ENCODE measurements around the gene EIF4H. TPM values are rescaled to one million over a fixed set of nuclear protein-coding genes. Genes with fewer than 3 reads are reported as not detected.
A peak's percentile ranks its signal among the peaks of the same experiment; 100 is the strongest.

EIF4H gene
- total RNA-seq, result 343 and 355 TPM in 2 replicates

- Mint-ChIP-seq H3K4me3 (peak within 1 kb of the TSS; percentile 94), H3K27me3 (ENCODE audit: insufficient read depth) (peaks cover 3% of the 10 kb centered on the region), H3K4me1 (ENCODE audit: low read depth) (peaks cover 45% of the 10 kb centered on the region), H3K27ac (peak within 1 kb of the TSS; percentile 90), H3K9me3 (no peaks in the 10 kb centered on the region), H3K36me3 (ENCODE audit: low read depth) (peaks cover 23% of the 10 kb centered on the region)
- intact Hi-C loops (cut with micrococcal nuclease), result loop anchor here (1.0 to 10.0 kb wide), 8 partner anchors 80 to 596 kb away; partner anchors contain the start of genes ABHD11, BUD23, DNAJC30 and GTF2I
- peak; percentile 93 for DNase-seq (ENCODE audit: low spot score)
These were observed at the start of gene EIF4H for GRCh38 chr7:74173866-74174605. Gene EIF4H (plus strand): TSS chr7:74174356. CDS start chr7:74174384, 28 bp downstream.

- Mint-ChIP-seq H3K36me3 (ENCODE audit: low read depth) (peaks cover 3% of the 10 kb centered on the region), H3K27ac (no peak overlapping the region), H3K4me3 (no peak overlapping the region), H3K4me1 (ENCODE audit: low read depth) (no peaks in the 10 kb centered on the region), H3K9me3 (no peaks in the 10 kb centered on the region), H3K27me3 (ENCODE audit: insufficient read depth) (no peaks in the 10 kb centered on the region)
- intact Hi-C loops (cut with micrococcal nuclease), result no loop called here
- no peak for DNase-seq (ENCODE audit: low spot score)
These were observed 47.8 kb upstream of the EIF4H start for GRCh38 chr7:74126220-74126880.

DNA sequence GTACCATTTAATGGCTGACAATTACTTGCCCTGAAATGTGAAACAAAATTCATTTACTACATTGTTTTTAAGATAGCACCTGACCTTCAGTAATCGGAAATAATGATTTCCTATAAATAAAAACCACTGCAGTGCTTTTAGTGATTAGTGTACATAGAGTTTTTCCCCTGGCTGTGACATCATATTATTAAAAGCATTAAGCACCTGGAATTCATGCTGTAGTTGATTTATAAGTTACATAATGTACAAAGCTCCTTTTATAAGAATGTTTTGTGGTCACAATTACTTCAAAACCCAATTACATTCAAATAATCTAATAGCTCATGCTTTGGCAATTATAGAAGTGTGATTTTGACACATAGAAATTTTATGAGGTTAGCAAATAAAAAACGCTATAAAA is 44.3 kb upstream of the EIF4H start:
- Mint-ChIP-seq H3K9me3 (no peaks in the 10 kb centered on the region), H3K4me3 (no peak overlapping the region), H3K36me3 (ENCODE audit: low read depth) (no peaks in the 10 kb centered on the region), H3K27me3 (ENCODE audit: insufficient read depth) (no peaks in the 10 kb centered on the region), H3K4me1 (ENCODE audit: low read depth) (peaks cover 5% of the 10 kb centered on the region), H3K27ac (no peak overlapping the region)
- intact Hi-C loops (cut with micrococcal nuclease), result no loop called here
- no peak for DNase-seq (ENCODE audit: low spot score)

DNA sequence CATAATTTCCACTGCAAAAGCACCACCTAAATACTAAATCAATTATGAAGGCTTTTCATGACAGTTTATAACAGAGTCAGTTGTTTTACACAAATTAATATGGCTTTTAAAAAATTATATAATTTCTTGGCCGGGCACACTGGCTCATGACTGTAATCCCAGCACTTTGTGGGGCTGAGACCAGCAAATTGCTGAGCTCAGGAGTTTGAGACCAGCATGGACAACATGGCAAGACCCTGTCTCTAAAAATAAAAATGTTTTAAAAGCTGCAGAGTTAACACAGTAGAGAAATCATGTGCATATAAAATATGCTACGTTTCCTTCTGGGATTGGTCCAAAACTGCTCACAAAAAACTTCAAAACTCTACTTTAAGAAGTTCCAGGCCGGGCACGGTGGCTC is 43.6 kb upstream of the EIF4H start:
- H3K27me3 Mint-ChIP-seq (ENCODE audit: insufficient read depth), result no peaks in the 10 kb centered on the region
- no peaks in the 10 kb centered on the region for H3K36me3 Mint-ChIP-seq (ENCODE audit: low read depth)
- H3K4me1 Mint-ChIP-seq (ENCODE audit: low read depth), result peaks cover 5% of the 10 kb centered on the region
- no peak overlapping the region for H3K4me3 Mint-ChIP-seq
- no peak for DNase-seq (ENCODE audit: low spot score)
- H3K27ac Mint-ChIP-seq, result no peak overlapping the region
- H3K9me3 Mint-ChIP-seq, result no peaks in the 10 kb centered on the region
- intact Hi-C loops (cut with micrococcal nuclease), result no loop called here

DNA sequence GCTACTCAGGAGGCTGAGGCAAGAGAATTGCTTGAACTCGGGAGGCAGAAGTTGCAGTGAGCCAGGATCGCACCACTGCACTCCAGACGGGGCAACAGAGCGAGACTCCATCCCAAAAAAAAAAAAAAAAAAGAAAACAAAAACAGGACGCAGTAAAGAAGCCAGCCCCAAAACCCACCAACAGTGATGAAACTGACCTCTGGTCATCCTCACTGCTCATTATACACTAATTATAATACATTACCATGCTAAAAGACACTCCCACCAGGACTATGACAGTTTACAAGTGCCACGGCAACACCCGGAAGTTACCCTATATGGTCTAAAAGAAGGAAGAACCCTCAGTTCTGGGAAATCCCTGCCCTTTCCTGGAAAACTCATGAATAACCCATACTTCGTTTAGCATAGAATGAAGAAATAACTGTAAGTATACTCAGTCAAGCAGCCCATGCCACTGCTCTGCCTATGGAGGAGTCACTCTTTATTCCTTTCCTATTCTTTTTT is 40.0 kb upstream of the EIF4H start:
- DNase-seq (ENCODE audit: low spot score), result peak; percentile 2
- intact Hi-C loops (cut with micrococcal nuclease), result no loop called here
- Mint-ChIP-seq H3K9me3 (no peaks in the 10 kb centered on the region), H3K4me1 (ENCODE audit: low read depth) (peaks cover 5% of the 10 kb centered on the region), H3K27ac (no peak overlapping the region), H3K36me3 (ENCODE audit: low read depth) (no peaks in the 10 kb centered on the region), H3K27me3 (ENCODE audit: insufficient read depth) (no peaks in the 10 kb centered on the region), H3K4me3 (no peak overlapping the region)

DNA sequence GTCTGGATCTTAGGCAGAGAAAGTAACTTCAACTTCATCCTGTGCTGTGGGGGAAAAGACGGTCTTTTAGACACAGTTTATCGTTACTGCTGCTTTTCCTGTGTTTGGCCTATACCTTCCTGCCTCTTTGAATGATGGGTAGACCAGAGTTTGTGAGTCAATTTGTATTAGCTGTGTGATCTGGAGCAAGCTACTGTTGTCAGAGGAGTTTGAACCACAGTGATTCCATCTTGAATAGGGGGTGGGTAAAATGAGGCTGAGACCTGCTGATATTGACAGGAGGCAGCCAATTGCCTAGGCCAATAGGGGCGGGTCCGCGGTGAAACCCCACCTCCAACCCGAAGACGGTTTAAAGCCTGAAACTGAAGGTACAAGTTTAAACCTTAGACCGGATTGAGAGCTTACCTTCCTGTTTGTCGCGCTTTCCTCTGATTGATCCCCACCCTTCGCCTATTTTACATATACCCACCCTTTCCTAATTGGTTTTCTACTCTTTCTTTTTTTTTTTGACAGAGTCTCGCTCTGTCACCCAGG is 35.8 kb upstream of the EIF4H start:
- H3K4me1 Mint-ChIP-seq (ENCODE audit: low read depth), result peaks cover 10% of the 10 kb centered on the region
- H3K4me3 Mint-ChIP-seq, result no peak overlapping the region
- no peak overlapping the region for H3K27ac Mint-ChIP-seq
- H3K9me3 Mint-ChIP-seq, result no peaks in the 10 kb centered on the region
- intact Hi-C loops (cut with micrococcal nuclease), result no loop called here
- H3K36me3 Mint-ChIP-seq (ENCODE audit: low read depth), result no peaks in the 10 kb centered on the region
- no peak for DNase-seq (ENCODE audit: low spot score)
- peaks cover 2% of the 10 kb centered on the region for H3K27me3 Mint-ChIP-seq (ENCODE audit: insufficient read depth)

DNA sequence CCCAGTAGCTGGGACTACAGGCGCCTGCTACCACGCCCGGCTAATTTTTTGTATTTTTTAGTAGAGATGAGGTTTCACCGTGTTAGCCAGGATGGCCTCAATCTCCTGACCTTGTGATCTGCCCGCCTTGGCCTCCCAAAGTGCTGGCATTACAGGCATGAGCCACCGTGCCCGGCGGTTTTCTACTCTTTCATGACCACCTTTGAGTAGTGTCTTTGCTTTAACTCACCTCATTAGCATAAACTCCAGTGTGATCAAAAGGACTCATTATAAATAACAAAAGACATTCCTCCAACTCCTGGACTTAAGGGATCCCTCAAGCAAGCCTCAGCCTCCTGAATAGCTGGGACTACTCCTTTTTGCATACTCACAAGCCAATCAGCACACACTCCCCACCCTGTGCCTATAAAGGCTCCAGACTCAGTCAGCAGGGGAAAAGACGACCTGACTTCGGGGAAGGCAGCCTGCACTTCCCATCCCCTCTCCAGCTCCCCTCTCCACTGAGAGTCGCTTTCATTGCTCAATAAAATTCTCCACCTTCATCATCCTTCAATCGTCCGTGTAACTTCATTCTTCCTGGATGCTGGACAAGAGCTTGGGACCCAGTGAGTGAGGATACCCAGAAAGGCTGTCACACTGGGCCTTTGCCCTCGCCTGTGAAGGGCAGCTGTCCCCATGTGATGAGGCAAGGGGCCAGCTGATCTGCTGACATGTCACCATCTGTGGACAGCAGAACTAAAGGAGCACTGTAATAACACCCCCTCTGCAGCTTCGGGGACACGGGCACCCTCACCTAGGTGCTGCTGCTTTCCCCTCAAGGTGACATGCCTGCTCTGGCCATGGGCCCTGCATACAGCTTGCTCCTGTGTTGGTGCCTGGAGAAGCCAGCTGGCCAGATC is 35.0 kb upstream of the EIF4H start:
- no peak overlapping the region for H3K27ac Mint-ChIP-seq
- no peak overlapping the region for H3K4me3 Mint-ChIP-seq
- peaks cover 2% of the 10 kb centered on the region for H3K27me3 Mint-ChIP-seq (ENCODE audit: insufficient read depth)
- no peaks in the 10 kb centered on the region for H3K36me3 Mint-ChIP-seq (ENCODE audit: low read depth)
- peaks cover 8% of the 10 kb centered on the region for H3K4me1 Mint-ChIP-seq (ENCODE audit: low read depth)
- intact Hi-C loops (cut with micrococcal nuclease), result no loop called here
- no peak for DNase-seq (ENCODE audit: low spot score)
- no peaks in the 10 kb centered on the region for H3K9me3 Mint-ChIP-seq

DNA sequence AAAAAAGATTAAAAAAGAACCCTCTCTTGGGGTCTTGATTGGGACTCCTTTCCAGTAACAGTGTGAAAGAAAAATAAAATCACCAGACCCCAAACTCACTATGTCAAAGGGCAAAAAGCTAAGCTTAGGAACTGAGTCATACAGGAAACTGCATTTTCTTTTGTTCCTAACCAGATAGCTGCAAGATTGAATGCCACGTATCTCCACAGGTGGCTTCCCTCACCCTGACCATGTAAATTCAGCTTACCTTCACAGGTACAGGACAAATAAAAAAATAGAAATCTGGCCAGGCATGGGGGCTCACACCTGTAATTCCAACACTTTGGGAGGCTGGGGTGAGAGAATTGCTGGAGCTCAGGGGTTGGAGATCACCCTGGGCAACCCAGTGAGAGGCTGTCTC is 32.5 kb upstream of the EIF4H start:
- intact Hi-C loops (cut with micrococcal nuclease), result no loop called here
- no peaks in the 10 kb centered on the region for H3K9me3 Mint-ChIP-seq
- no peak for DNase-seq (ENCODE audit: low spot score)
- no peak overlapping the region for H3K27ac Mint-ChIP-seq
- H3K27me3 Mint-ChIP-seq (ENCODE audit: insufficient read depth), result peaks cover 15% of the 10 kb centered on the region
- H3K36me3 Mint-ChIP-seq (ENCODE audit: low read depth), result no peaks in the 10 kb centered on the region
- no peak overlapping the region for H3K4me3 Mint-ChIP-seq
- H3K4me1 Mint-ChIP-seq (ENCODE audit: low read depth), result peaks cover 4% of the 10 kb centered on the region

- intact Hi-C loops (cut with micrococcal nuclease), result no loop called here
- Mint-ChIP-seq H3K9me3 (no peaks in the 10 kb centered on the region), H3K27ac (no peak overlapping the region), H3K4me1 (ENCODE audit: low read depth) (peaks cover 4% of the 10 kb centered on the region), H3K27me3 (ENCODE audit: insufficient read depth) (peaks cover 15% of the 10 kb centered on the region), H3K4me3 (no peak overlapping the region), H3K36me3 (ENCODE audit: low read depth) (no peaks in the 10 kb centered on the region)
- no peak for DNase-seq (ENCODE audit: low spot score)
These were observed 30.8 kb upstream of the EIF4H start for GRCh38 chr7:74143383-74143782.

GRCh38 chr7:74148491-74148890 is 25.7 kb upstream of the EIF4H start:
- intact Hi-C loops (cut with micrococcal nuclease), result no loop called here
- Mint-ChIP-seq H3K4me1 (ENCODE audit: low read depth) (no peaks in the 10 kb centered on the region), H3K36me3 (ENCODE audit: low read depth) (no peaks in the 10 kb centered on the region), H3K9me3 (no peaks in the 10 kb centered on the region), H3K27me3 (ENCODE audit: insufficient read depth) (peaks cover 13% of the 10 kb centered on the region), H3K4me3 (no peak overlapping the region), H3K27ac (no peak overlapping the region)
- DNase-seq (ENCODE audit: low spot score), result no peak

- intact Hi-C loops (cut with micrococcal nuclease), result no loop called here
- DNase-seq (ENCODE audit: low spot score), result no peak
- Mint-ChIP-seq H3K27me3 (ENCODE audit: insufficient read depth) (peaks cover 13% of the 10 kb centered on the region), H3K27ac (no peak overlapping the region), H3K4me3 (no peak overlapping the region), H3K4me1 (ENCODE audit: low read depth) (no peaks in the 10 kb centered on the region), H3K9me3 (no peaks in the 10 kb centered on the region), H3K36me3 (ENCODE audit: low read depth) (no peaks in the 10 kb centered on the region)
These were observed 25.1 kb upstream of the EIF4H start for GRCh38 chr7:74149071-74149470.

- Mint-ChIP-seq H3K27ac (no peak overlapping the region), H3K4me1 (ENCODE audit: low read depth) (no peaks in the 10 kb centered on the region), H3K9me3 (no peaks in the 10 kb centered on the region), H3K4me3 (no peak overlapping the region), H3K27me3 (ENCODE audit: insufficient read depth) (peaks cover 11% of the 10 kb centered on the region), H3K36me3 (ENCODE audit: low read depth) (no peaks in the 10 kb centered on the region)
- intact Hi-C loops (cut with micrococcal nuclease), result no loop called here
- no peak for DNase-seq (ENCODE audit: low spot score)
These were observed 24.6 kb upstream of the EIF4H start for GRCh38 chr7:74149603-74150002.

All from activated T-helper 1 cell treated with anti-CD3 and anti-CD28 coated beads, Interleukin-12 subunit alpha, Interleukin-12 subunit beta, Interleukin-2, Interleukin-4 antibody, amounts not matched to agents 30 ng/mL and 10 ng/mL and 1 ng/mL, durations not matched to agents 14 hours and 24 hours and 36 hours (primary cell).